Fibroblast of mammary gland (primary cell): ENCODE measurements around the gene ATXN7L1.

Experiments
- DNase-seq: peaks from one replicate; pipeline ENCODE4 v3.0.0-alpha.2; 2010; ENCODE audit warnings: low read depth
- H3K4me3 ChIP-seq: 2 replicates; pipeline ENCODE4 v1.5.1; 2011; ENCODE audit warnings: low read depth, mild to moderate bottlenecking, low read length, moderate library complexity; ENCODE audit not compliant: control insufficient read depth
- CTCF ChIP-seq: conservative IDR thresholded peaks from 2 replicates; pipeline ENCODE4 v1.5.1; 2011; ENCODE audit warnings: low read depth, low read length, inconsistent platforms; ENCODE audit not compliant: control insufficient read depth, insufficient read depth

The ATXN7L1 gene

GRCh38 chr7:105769901-105770628 is 106.3 kb downstream of the ATXN7L1 start:
- no peak overlapping the region for H3K4me3 ChIP-seq
- no peak for TF ChIP-seq CTCF
- peak; percentile 10 for DNase-seq

GRCh38 chr7:105768898-105769507 is 107.4 kb downstream of the ATXN7L1 start:
- DNase-seq, result no peak
- no peak overlapping the region for H3K4me3 ChIP-seq
- no peak for TF ChIP-seq CTCF

GRCh38 chr7:105768117-105768516 is 108.3 kb downstream of the ATXN7L1 start:
- TF ChIP-seq CTCF, result no peak
- no peak overlapping the region for H3K4me3 ChIP-seq
- DNase-seq, result no peak

DNA sequence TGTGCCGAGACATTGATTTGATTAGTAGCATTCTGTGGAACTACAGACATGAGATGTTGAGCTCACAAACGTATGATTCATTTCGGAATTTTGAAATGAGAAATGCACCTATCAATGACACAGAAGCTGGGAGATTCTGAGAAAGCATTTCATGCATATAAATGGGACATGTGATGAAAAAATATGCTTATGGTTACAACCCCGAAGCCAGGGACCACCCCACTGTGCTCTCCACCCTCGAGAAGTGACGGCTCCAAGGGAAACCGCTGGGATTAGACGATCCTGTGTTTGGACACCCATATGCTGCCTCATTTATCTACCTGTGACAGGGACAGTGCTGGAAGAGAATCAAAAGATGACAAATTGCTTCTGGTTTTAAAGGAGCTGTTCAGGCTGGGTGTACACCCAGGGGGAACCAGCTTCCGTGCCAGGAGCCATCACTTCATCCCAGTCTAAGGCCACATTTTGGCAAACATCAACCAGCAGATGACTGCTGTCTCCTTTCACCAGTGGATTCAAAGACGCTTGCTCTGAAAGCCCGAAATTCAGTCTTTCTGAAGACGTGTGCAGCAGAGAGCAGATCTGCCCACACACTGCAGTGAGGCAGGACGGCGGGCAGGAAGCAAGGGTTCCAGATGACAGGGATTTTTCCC is 109.9 kb downstream of the ATXN7L1 start:
- no peak overlapping the region for H3K4me3 ChIP-seq
- TF ChIP-seq CTCF, result no peak
- peak; percentile 34 for DNase-seq

DNA sequence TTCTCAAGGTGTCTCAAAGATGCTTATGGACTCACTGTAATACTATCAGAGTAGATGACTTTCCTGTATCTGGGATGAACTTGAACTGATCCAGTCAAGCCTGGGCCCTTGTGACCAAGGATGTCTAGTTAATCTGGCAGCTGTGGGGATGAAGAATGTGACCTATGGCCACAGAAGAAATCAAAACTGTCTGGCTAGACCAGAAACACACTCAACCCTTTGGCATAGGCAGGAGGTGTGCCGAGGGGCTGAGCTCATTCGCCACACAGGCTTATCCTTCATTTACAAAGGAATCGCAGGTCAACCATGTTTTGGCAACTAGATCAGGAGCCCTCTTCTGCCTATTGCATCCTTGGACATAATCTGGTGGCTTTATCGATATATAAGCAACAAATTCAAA is 110.6 kb downstream of the ATXN7L1 start:
- H3K4me3 ChIP-seq, result no peak overlapping the region
- peak; percentile 8 for DNase-seq
- TF ChIP-seq CTCF, result no peak

- H3K4me3 ChIP-seq, result no peak overlapping the region
- no peak for TF ChIP-seq CTCF
- no peak for DNase-seq
Measured at GRCh38 chr7:105764506-105764905, 111.9 kb downstream of the ATXN7L1 start.
